HepG2 (cell line): ENCODE measurements around the gene PIM3. TPM values are rescaled to one million over a fixed set of nuclear protein-coding genes. Genes with fewer than 3 reads are reported as not detected.
A peak's percentile ranks its signal among the peaks of the same experiment; 100 is the strongest.

Experiments used
- FIP1L1 ChIP-seq: fragments of 200-400 bp; formaldehyde crosslinking; IDR thresholded peaks from 2 replicates; pipeline ENCODE4 v1.6.1; 2018; ENCODE audit warnings: low read depth, mild to moderate bottlenecking, low read length, moderate library complexity, borderline replicate concordance; ENCODE audit not compliant: insufficient read depth
- GPN1 ChIP-seq: sonication (generic); formaldehyde crosslinking; IDR thresholded peaks from 2 replicates; pipeline ENCODE4 v1.5.1; 2020; ENCODE audit warnings: missing genetic modification reagents, borderline replicate concordance
- HMGA1 ChIP-seq: sonication (generic); formaldehyde crosslinking; conservative IDR thresholded peaks from 2 replicates; pipeline ENCODE4 v1.4.0; 2020; ENCODE audit warnings: missing genetic modification reagents
- IKZF4 ChIP-seq: sonication (generic); formaldehyde crosslinking; IDR thresholded peaks from 2 replicates; pipeline ENCODE4 v1.5.1; 2020; ENCODE audit warnings: borderline replicate concordance, mild to moderate bottlenecking, low read depth, missing genetic modification reagents; ENCODE audit errors: not compliant biosample characterization
- KLF15 ChIP-seq: sonication (generic); formaldehyde crosslinking; IDR thresholded peaks from 2 replicates; pipeline ENCODE4 v1.8.1; 2023; ENCODE audit warnings: borderline replicate concordance, mild to moderate bottlenecking, inconsistent platforms, missing genetic modification reagents, mixed read lengths
- MAFF ChIP-seq: IDR thresholded peaks from 2 replicates; pipeline ENCODE4 v1.6.1; 2011; ENCODE audit warnings: low read depth, low read length, improper control_type of control experiment
- NR2F2 ChIP-seq: IDR thresholded peaks from 2 replicates; pipeline ENCODE4 v1.6.1; 2012; ENCODE audit warnings: low read depth, inconsistent platforms, borderline replicate concordance
- PTBP1 ChIP-seq: fragments of 200-400 bp; formaldehyde crosslinking; IDR thresholded peaks from 2 replicates; pipeline ENCODE4 v1.6.1; 2018; ENCODE audit warnings: low read length, low read depth; ENCODE audit not compliant: poor library complexity, severe bottlenecking
- ZKSCAN1 ChIP-seq: fragments of 150-350 bp; IDR thresholded peaks from 2 replicates; pipeline ENCODE4 v1.6.1; 2014; ENCODE audit warnings: low read length
- ZNF160 ChIP-seq: sonication (generic); formaldehyde crosslinking; IDR thresholded peaks from 2 replicates; pipeline ENCODE4 v1.8.0; 2022; ENCODE audit warnings: mild to moderate bottlenecking, inconsistent platforms, missing genetic modification reagents
- ZNF34 ChIP-seq: sonication (generic); formaldehyde crosslinking; IDR thresholded peaks from 2 replicates; pipeline ENCODE4 v1.4.0; 2020; ENCODE audit warnings: mild to moderate bottlenecking, missing genetic modification reagents, borderline replicate concordance
- ZNF530 ChIP-seq: sonication (generic); formaldehyde crosslinking; IDR thresholded peaks from 2 replicates; pipeline ENCODE4 v1.5.0; 2020; ENCODE audit warnings: low read depth, mild to moderate bottlenecking, missing genetic modification reagents
- ZNF562 ChIP-seq: sonication (generic); formaldehyde crosslinking; IDR thresholded peaks from 2 replicates; pipeline ENCODE4 v1.8.0; 2022; ENCODE audit warnings: missing genetic modification reagents, borderline replicate concordance
- ZNF572 ChIP-seq: sonication (generic); formaldehyde crosslinking; IDR thresholded peaks from 2 replicates; pipeline ENCODE4 v1.5.1; 2020; ENCODE audit warnings: mild to moderate bottlenecking, missing genetic modification reagents
- ZNF652 ChIP-seq: IDR thresholded peaks from 2 replicates; pipeline ENCODE4 v1.6.1; 2016; ENCODE audit warnings: low read depth, borderline replicate concordance
- polyA plus RNA-seq, 8 experiments: library from polyadenylated mRNA; depleted of rRNA in 3 of 8; stranded (reverse) in 7 of 8; unstranded in 1 of 8; fragments of >200 nt; fragmentation: Illumina TruSeq in 4 of 8; extraction: Trizol in 4 of 8; gene quantifications; 2 replicates each; pipeline versions ENCODE4 v1.2.1 to v1.2.3, GENCODE V29; 2011 to 2016; ENCODE audit warnings: low read depth in 4 of 8, missing spikeins in 1 of 8, mixed read lengths in 1 of 8; ENCODE audit not compliant: insufficient read depth in 1 of 8
- total RNA-seq, 5 experiments: library from RNA; depleted of rRNA; stranded (reverse); fragments of >200 nt; fragmentation: Illumina TruSeq; extraction: Trizol; gene quantifications; 2 replicates each; pipeline ENCODE4 v1.2.3, GENCODE V29; 2016; ENCODE audit warnings: low read depth in 1 of 5
- TF ChIP-seq, protein P1 (sequence below): sonication (generic); formaldehyde crosslinking; IDR thresholded peaks from one replicate; pipeline ENCODE4 v1.5.1; 2020; ENCODE audit warnings: mild to moderate bottlenecking, missing genetic modification reagents; ENCODE audit errors: not compliant biosample characterization
- TF ChIP-seq, protein P2 (sequence below): sonication (generic); formaldehyde crosslinking; IDR thresholded peaks from 2 replicates; pipeline ENCODE4 v1.4.0; 2020; ENCODE audit warnings: missing genetic modification reagents
- TF ChIP-seq, protein P3 (sequence below): sonication (generic); formaldehyde crosslinking; IDR thresholded peaks from 2 replicates; pipeline ENCODE4 v1.8.1; 2023; ENCODE audit warnings: mild to moderate bottlenecking, missing genetic modification reagents, borderline replicate concordance
- TF ChIP-seq, protein P4 (sequence below): sonication (generic); formaldehyde crosslinking; IDR thresholded peaks from 2 replicates; pipeline ENCODE4 v1.4.0; 2020; ENCODE audit warnings: missing genetic modification reagents, borderline replicate concordance

Gene PIM3
- total and polyA plus RNA-seq, 2 of the 13 experiments (the other 11 are each of a cell fraction or from before 2014, with no cell fraction given) = 21.6 to 31.2 TPM

DNA sequence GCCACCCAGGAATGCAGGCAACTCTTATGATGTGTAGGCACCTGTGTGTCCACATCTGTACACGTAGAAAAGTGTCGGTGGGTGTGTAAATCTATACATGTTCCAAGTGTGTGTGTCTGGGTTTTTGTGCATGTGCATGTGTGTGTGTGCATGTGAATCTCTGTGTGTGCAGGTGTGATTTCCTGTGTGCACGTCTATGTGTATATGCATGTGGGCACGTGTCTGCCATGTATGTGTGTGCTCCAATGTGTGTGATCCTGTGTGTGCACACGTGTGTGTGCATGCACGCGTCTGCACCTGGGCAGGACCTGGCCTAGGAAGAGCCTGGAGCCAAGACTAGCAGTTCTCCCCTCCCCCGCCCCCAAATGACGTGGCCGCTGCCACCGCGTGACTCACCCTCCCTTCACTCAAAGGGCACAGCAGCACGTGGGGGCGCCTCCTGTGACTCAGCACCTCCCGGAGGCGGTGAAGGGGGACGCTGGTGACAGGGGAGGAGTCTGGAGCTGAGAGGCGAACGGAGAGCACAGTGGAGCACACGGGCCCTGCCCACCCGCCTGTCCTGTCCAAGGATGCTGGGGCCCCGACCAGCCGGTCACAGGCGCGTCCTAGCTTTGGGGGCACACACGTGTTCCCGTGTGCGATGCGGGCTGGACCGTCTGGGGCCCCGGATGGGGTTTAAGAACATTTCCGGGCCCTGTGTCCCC lies 10.1 kb downstream of the PIM3 start (continued):
- TF ChIP-seq PTBP1 (no peak), FIP1L1 (no peak), NR2F2 (no peak), ZNF530 (no peak), ZNF160 (CRISPR knock-in tag) (0 out of 2 replicates have a peak, but pooled peaks have one; percentile 10), ZNF562 (no peak; the same call in 1 of the 2 replicates), ZNF34 (CRISPR knock-in tag) (no peak), GPN1 (CRISPR knock-in tag) (no peak), ZNF652 (CRISPR knock-in tag) (no peak), IKZF4 (CRISPR knock-in tag) (no peak), HMGA1 (CRISPR knock-in tag) (no peak), ZNF572 (no peak), KLF15 (CRISPR knock-in tag) (no peak), ZKSCAN1 (no peak), MAFF (peak; percentile 76)
- TF ChIP-seq, protein P1, sequence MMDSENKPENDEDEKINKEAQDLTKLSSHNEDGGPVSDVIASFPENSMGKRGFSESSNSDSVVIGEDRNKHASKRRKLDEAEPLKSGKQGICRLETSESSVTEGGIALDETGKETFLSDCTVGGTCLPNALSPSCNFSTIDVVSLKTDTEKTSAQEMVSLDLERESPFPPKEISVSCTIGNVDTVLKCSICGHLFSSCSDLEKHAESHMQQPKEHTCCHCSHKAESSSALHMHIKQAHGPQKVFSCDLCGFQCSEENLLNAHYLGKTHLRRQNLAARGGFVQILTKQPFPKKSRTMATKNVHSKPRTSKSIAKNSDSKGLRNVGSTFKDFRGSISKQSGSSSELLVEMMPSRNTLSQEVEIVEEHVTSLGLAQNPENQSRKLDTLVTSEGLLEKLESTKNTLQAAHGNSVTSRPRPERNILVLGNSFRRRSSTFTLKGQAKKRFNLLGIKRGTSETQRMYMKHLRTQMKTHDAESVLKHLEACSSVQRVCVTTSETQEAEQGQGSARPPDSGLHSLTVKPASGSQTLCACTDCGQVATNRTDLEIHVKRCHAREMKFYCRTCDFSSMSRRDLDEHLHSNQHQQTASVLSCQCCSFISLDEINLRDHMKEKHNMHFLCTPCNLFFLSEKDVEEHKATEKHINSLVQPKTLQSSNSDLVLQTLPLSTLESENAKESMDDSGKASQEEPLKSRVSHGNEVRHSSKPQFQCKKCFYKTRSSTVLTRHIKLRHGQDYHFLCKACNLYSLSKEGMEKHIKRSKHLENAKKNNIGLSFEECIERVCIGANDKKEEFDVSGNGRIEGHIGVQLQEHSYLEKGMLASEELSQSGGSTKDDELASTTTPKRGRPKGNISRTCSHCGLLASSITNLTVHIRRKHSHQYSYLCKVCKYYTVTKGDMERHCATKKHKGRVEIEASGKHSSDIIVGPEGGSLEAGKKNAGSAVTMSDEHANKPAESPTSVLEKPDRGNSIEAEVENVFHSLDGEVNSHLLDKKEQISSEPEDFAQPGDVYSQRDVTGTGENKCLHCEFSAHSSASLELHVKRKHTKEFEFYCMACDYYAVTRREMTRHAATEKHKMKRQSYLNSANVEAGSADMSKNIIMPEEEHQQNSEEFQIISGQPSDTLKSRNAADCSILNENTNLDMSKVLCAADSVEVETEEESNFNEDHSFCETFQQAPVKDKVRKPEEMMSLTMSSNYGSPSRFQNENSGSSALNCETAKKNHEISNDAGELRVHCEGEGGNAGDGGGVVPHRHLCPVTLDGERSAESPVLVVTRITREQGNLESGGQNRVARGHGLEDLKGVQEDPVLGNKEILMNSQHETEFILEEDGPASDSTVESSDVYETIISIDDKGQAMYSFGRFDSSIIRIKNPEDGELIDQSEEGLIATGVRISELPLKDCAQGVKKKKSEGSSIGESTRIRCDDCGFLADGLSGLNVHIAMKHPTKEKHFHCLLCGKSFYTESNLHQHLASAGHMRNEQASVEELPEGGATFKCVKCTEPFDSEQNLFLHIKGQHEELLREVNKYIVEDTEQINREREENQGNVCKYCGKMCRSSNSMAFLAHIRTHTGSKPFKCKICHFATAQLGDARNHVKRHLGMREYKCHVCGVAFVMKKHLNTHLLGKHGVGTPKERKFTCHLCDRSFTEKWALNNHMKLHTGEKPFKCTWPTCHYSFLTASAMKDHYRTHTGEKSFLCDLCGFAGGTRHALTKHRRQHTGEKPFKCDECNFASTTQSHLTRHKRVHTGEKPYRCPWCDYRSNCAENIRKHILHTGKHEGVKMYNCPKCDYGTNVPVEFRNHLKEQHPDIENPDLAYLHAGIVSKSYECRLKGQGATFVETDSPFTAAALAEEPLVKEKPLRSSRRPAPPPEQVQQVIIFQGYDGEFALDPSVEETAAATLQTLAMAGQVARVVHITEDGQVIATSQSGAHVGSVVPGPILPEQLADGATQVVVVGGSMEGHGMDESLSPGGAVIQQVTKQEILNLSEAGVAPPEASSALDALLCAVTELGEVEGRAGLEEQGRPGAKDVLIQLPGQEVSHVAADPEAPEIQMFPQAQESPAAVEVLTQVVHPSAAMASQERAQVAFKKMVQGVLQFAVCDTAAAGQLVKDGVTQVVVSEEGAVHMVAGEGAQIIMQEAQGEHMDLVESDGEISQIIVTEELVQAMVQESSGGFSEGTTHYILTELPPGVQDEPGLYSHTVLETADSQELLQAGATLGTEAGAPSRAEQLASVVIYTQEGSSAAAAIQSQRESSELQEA (CRISPR knock-in tag) = no peak
- TF ChIP-seq, protein P2, sequence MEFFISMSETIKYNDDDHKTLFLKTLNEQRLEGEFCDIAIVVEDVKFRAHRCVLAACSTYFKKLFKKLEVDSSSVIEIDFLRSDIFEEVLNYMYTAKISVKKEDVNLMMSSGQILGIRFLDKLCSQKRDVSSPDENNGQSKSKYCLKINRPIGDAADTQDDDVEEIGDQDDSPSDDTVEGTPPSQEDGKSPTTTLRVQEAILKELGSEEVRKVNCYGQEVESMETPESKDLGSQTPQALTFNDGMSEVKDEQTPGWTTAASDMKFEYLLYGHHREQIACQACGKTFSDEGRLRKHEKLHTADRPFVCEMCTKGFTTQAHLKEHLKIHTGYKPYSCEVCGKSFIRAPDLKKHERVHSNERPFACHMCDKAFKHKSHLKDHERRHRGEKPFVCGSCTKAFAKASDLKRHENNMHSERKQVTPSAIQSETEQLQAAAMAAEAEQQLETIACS = no peak; the same call in 1 of the 2 replicates
- TF ChIP-seq, protein P3, sequence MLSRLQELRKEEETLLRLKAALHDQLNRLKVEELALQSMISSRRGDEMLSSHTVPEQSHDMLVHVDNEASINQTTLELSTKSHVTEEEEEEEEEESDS (CRISPR knock-in tag) = no peak
- TF ChIP-seq, protein P4, sequence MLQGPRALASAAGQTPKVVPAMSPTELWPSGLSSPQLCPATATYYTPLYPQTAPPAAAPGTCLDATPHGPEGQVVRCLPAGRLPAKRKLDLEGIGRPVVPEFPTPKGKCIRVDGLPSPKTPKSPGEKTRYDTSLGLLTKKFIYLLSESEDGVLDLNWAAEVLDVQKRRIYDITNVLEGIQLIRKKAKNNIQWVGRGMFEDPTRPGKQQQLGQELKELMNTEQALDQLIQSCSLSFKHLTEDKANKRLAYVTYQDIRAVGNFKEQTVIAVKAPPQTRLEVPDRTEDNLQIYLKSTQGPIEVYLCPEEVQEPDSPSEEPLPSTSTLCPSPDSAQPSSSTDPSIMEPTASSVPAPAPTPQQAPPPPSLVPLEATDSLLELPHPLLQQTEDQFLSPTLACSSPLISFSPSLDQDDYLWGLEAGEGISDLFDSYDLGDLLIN = no peak
